Ovary (tissue), 3 donors: ENCODE data around the gene LMO1.

Experiments used
- CTCF ChIP-seq, 3 donors: fragments of 450-650 bp in 2 of 3; fragments of 200-600 bp in 1 of 3; IDR thresholded peaks; one replicate each; pipeline versions ENCODE4 v1.5.1 to v1.8.0; 2016 to 2022; ENCODE audit warnings: antibody characterized with exemption in 3 of 3, mild to moderate bottlenecking in 1 of 3
- EP300 ChIP-seq: sonication (generic); formaldehyde crosslinking; IDR thresholded peaks from one replicate; pipeline ENCODE4 v1.6.1; 2017; ENCODE audit warnings: antibody characterized with exemption
- POLR2A ChIP-seq: fragments of 450-650 bp; IDR thresholded peaks from one replicate; pipeline ENCODE4 v1.6.1; 2017; ENCODE audit warnings: antibody characterized with exemption, mild to moderate bottlenecking, moderate library complexity
- donor health status: DM: no; HTN: no; CAD: no.

GRCh38 chr11:8203414-8203715 lies 60.3 kb downstream of the LMO1 start:
- TF ChIP-seq CTCF (IDR thresholded peaks at IDR 0.05): no peak
- TF ChIP-seq POLR2A: no peak
- no peak for TF ChIP-seq EP300
